GOT3 (cell line): ENCODE results near the gene UBQLN1.
"Not testable (repeated sequence)": the region's sequence is repeated elsewhere in the genome, so short reads cannot be mapped to it uniquely, and the experiment has no call there.

Experiments
- DNase-seq: peaks from one replicate; lab custom pipeline; 2025; ENCODE audit warnings: mixed read lengths; lab: John Stamatoyannopoulos, UW

The UBQLN1 gene

GRCh38 chr9:83633255-83633654, 74.5 kb downstream of the UBQLN1 start:
- no peak for DNase-seq

GRCh38 chr9:83630938-83631457, 76.8 kb downstream of the UBQLN1 start:
- no peak for DNase-seq

- no peak for DNase-seq
Observed at GRCh38 chr9:83629433-83630104, 78.2 kb downstream of the UBQLN1 start.

- no peak for DNase-seq
Observed at GRCh38 chr9:83628540-83628939, 79.2 kb downstream of the UBQLN1 start.

GRCh38 chr9:83625178-83625577, 82.6 kb downstream of the UBQLN1 start:
- DNase-seq, result no peak

- DNase-seq, result no peak
Observed at GRCh38 chr9:83623679-83624076, 84.1 kb downstream of the UBQLN1 start.

- DNase-seq, result no peak
Observed at GRCh38 chr9:83622939-83623678, 84.6 kb downstream of the UBQLN1 start, which contains the start of gene IDNK. IDNK (plus strand) TSS chr9:83623143; CDS start chr9:83623172, 29 bp downstream.

- no peak for DNase-seq
Observed at GRCh38 chr9:83622433-83622938, 85.3 kb downstream of the UBQLN1 start.

GRCh38 chr9:83620841-83621636, 86.7 kb downstream of the UBQLN1 start:
- DNase-seq, result no peak

GRCh38 chr9:83617299-83617698, 90.5 kb downstream of the UBQLN1 start:
- DNase-seq, result no peak

- not testable (repeated sequence) for DNase-seq
Observed at GRCh38 chr9:83613298-83613697, 94.5 kb downstream of the UBQLN1 start.
